HepG2 (cell line): ENCODE data around the gene UNC119B. TPM values are rescaled to one million over a fixed set of nuclear protein-coding genes. Genes with fewer than 3 reads are reported as not detected.
A peak's percentile ranks its signal among the peaks of the same experiment; 100 is the strongest.

Experiments
- ARID3A ChIP-seq: IDR thresholded peaks from 2 replicates; pipeline ENCODE4 v1.6.1; 2012; ENCODE audit warnings: low read depth, low read length, improper control_type of control experiment
- BCL3 ChIP-seq: sonication (generic); formaldehyde crosslinking; IDR thresholded peaks from 2 replicates; pipeline ENCODE4 v1.5.1; 2020; ENCODE audit warnings: mild to moderate bottlenecking, missing genetic modification reagents, moderate library complexity
- DNMT1 ChIP-seq: sonication (generic); formaldehyde crosslinking; IDR thresholded peaks from 2 replicates; pipeline ENCODE4 v1.5.1; 2020; ENCODE audit warnings: mild to moderate bottlenecking, missing genetic modification reagents
- FIP1L1 ChIP-seq: fragments of 200-400 bp; formaldehyde crosslinking; IDR thresholded peaks from 2 replicates; pipeline ENCODE4 v1.6.1; 2018; ENCODE audit warnings: low read depth, mild to moderate bottlenecking, low read length, moderate library complexity, borderline replicate concordance; ENCODE audit not compliant: insufficient read depth
- KAT8 ChIP-seq: IDR thresholded peaks from 2 replicates; pipeline ENCODE4 v1.6.1; 2016; ENCODE audit warnings: missing genetic modification reagents, missing compliant biosample characterization
- KDM5B ChIP-seq: sonication (generic); formaldehyde crosslinking; IDR thresholded peaks from 2 replicates; pipeline ENCODE4 v1.4.0; 2020; ENCODE audit warnings: missing genetic modification reagents, mild to moderate bottlenecking, borderline replicate concordance
- MLLT10 ChIP-seq: sonication (generic); formaldehyde crosslinking; IDR thresholded peaks from 2 replicates; pipeline ENCODE4 v1.4.0; 2020; ENCODE audit warnings: missing genetic modification reagents
- MZF1 ChIP-seq: sonication (generic); formaldehyde crosslinking; IDR thresholded peaks from 2 replicates; pipeline ENCODE4 v1.8.1; 2023; ENCODE audit warnings: mild to moderate bottlenecking, missing genetic modification reagents, borderline replicate concordance
- NRL ChIP-seq: sonication (generic); formaldehyde crosslinking; IDR thresholded peaks from 2 replicates; pipeline ENCODE4 v1.5.0; 2020; ENCODE audit warnings: missing genetic modification reagents, mild to moderate bottlenecking, moderate library complexity, borderline replicate concordance
- RBFOX2 ChIP-seq: fragments of 200-400 bp; formaldehyde crosslinking; IDR thresholded peaks from 2 replicates; pipeline ENCODE4 v1.6.1; 2017; ENCODE audit warnings: low read depth, mild to moderate bottlenecking, low read length
- SKIL ChIP-seq: sonication (generic); formaldehyde crosslinking; IDR thresholded peaks from 2 replicates; pipeline ENCODE4 v1.8.0; 2022; ENCODE audit warnings: missing genetic modification reagents, mild to moderate bottlenecking, moderate library complexity, borderline replicate concordance
- SOX6 ChIP-seq, 2 experiments: fragments of 450-650 bp in 1 of 2; sonication (generic) in 1 of 2; formaldehyde crosslinking in 1 of 2; IDR thresholded peaks; 2 replicates each; pipeline versions ENCODE4 v1.4.0 to v1.6.1; 2017 to 2020; ENCODE audit warnings: antibody characterized with exemption in 1 of 2, mild to moderate bottlenecking in 1 of 2, missing genetic modification reagents in 1 of 2
- SP2 ChIP-seq: sonication (generic); formaldehyde crosslinking; IDR thresholded peaks from 2 replicates; pipeline ENCODE4 v1.5.1; 2020; ENCODE audit warnings: mild to moderate bottlenecking, missing genetic modification reagents
- TEAD3 ChIP-seq: optimal IDR thresholded peaks from 2 replicates; pipeline ENCODE3; 2016; ENCODE audit warnings: borderline replicate concordance
- ZBTB33 ChIP-seq: sonication (generic); formaldehyde crosslinking; IDR thresholded peaks from 2 replicates; pipeline ENCODE4 v1.4.0; 2020; ENCODE audit warnings: missing genetic modification reagents
- ZNF17 ChIP-seq: sonication (generic); formaldehyde crosslinking; IDR thresholded peaks from 2 replicates; pipeline ENCODE4 v1.5.0; 2020; ENCODE audit warnings: mild to moderate bottlenecking, missing genetic modification reagents
- ZNF362 ChIP-seq: sonication (generic); formaldehyde crosslinking; IDR thresholded peaks from 2 replicates; pipeline ENCODE4 v1.4.0; 2020; ENCODE audit warnings: missing genetic modification reagents, mild to moderate bottlenecking, borderline replicate concordance
- ZNF430 ChIP-seq: sonication (generic); formaldehyde crosslinking; IDR thresholded peaks from 2 replicates; pipeline ENCODE4 v1.9.0; 2021; ENCODE audit warnings: mild to moderate bottlenecking, missing genetic modification reagents
- ZNF567 ChIP-seq: sonication (generic); formaldehyde crosslinking; IDR thresholded peaks from 2 replicates; pipeline ENCODE4 v1.8.1; 2023; ENCODE audit warnings: mild to moderate bottlenecking, missing genetic modification reagents, borderline replicate concordance
- polyA plus RNA-seq, 8 experiments: library from polyadenylated mRNA; depleted of rRNA in 3 of 8; stranded (reverse) in 7 of 8; unstranded in 1 of 8; fragments of >200 nt; fragmentation: Illumina TruSeq in 4 of 8; extraction: Trizol in 4 of 8; gene quantifications; 2 replicates each; pipeline versions ENCODE4 v1.2.1 to v1.2.3, GENCODE V29; 2011 to 2016; ENCODE audit warnings: low read depth in 4 of 8, missing spikeins in 1 of 8, mixed read lengths in 1 of 8; ENCODE audit not compliant: insufficient read depth in 1 of 8
- total RNA-seq, 5 experiments: library from RNA; depleted of rRNA; stranded (reverse); fragments of >200 nt; fragmentation: Illumina TruSeq; extraction: Trizol; gene quantifications; 2 replicates each; pipeline ENCODE4 v1.2.3, GENCODE V29; 2016; ENCODE audit warnings: low read depth in 1 of 5

The UNC119B gene
- total and polyA plus RNA-seq, 2 of the 13 experiments (the other 11 are each of a cell fraction or from before 2014, with no cell fraction given), result 19.6 to 19.7 TPM

GRCh38 chr12:120741476-120742421 lies 31.5 kb downstream of the UNC119B start (continued):
- TF ChIP-seq SKIL, result no peak
- TF ChIP-seq FIP1L1, result no peak
- 0 out of 2 replicates have a peak, but pooled peaks have one; percentile 46 for TF ChIP-seq BCL3 (CRISPR knock-in tag)
- TF ChIP-seq DNMT1 (CRISPR knock-in tag), result no peak
- TF ChIP-seq ZNF362 (CRISPR knock-in tag), result 0 out of 2 replicates have a peak, but pooled peaks have one; percentile 17
- peak; percentile 77 for TF ChIP-seq KDM5B
- no peak for TF ChIP-seq ARID3A
- TF ChIP-seq TEAD3, result peak; percentile 23
- TF ChIP-seq RBFOX2, result peak; percentile 52; the same call in 1 of the 2 replicates
- peak; percentile 25; the same call in 1 of the 2 replicates for TF ChIP-seq ZBTB33
- TF ChIP-seq ZNF567 (CRISPR knock-in tag), result 0 out of 2 replicates have a peak, but pooled peaks have one; percentile 19
- no peak for TF ChIP-seq ZNF430 (CRISPR knock-in tag)
- 0 out of 2 replicates have a peak, but pooled peaks have one; percentile 16 for TF ChIP-seq KAT8
- no peak for TF ChIP-seq MZF1
- no peak for TF ChIP-seq ZNF17 (CRISPR knock-in tag)
- TF ChIP-seq SOX6 (IDR thresholded peaks at IDR 0.05), result no peak
- peak; percentile 46 for TF ChIP-seq SOX6 (CRISPR knock-in tag; IDR thresholded peaks at IDR 0.05)
- TF ChIP-seq MLLT10 (CRISPR knock-in tag), result no peak
- no peak for TF ChIP-seq SP2 (CRISPR knock-in tag)
- no peak for TF ChIP-seq NRL (CRISPR knock-in tag)
